Gastroesophageal sphincter (tissue), 4 donors: ENCODE measurements around the gene APOBEC2. TPM values are rescaled to one million over a fixed set of nuclear protein-coding genes. Genes with fewer than 3 reads are reported as not detected.

Experiments
- ATAC-seq: fragments of 150-250 bp; one replicate; pipeline ENCODE4 v1.9.1; 2016; ENCODE audit warnings: mild to moderate bottlenecking, moderate library complexity
- H3K27ac ChIP-seq, 4 donors: fragments of 200-600 bp; sonication (generic) in 3 of 4; 1 replicate in 3 of 4; 2 replicates in 1 of 4; pipeline ENCODE4 v1.5.1; 2016 to 2019
- H3K27me3 ChIP-seq: fragments of 200-600 bp; sonication (generic); one replicate; pipeline ENCODE4 v1.5.1; 2019
- H3K36me3 ChIP-seq, 2 donors: fragments of 200-600 bp; sonication (generic); one replicate each; pipeline ENCODE4 v1.5.1; 2019; ENCODE audit warnings: control low read depth in 1 of 2
- H3K4me1 ChIP-seq, 3 donors: fragments of 200-600 bp; sonication (generic); 1 replicate in 2 of 3; 2 replicates in 1 of 3; pipeline ENCODE4 v1.5.1; 2016 to 2019; ENCODE audit warnings: control low read depth in 2 of 3
- H3K4me3 ChIP-seq, 2 donors: fragments of 200-600 bp; sonication (generic); one replicate each; pipeline ENCODE4 v1.5.1; 2019; ENCODE audit warnings: mild to moderate bottlenecking in 1 of 2, moderate library complexity in 1 of 2
- H3K9me3 ChIP-seq, 3 donors: fragments of 200-600 bp; sonication (generic); one replicate each; pipeline ENCODE4 v1.5.1; 2017 to 2019; ENCODE audit warnings: control low read depth in 2 of 3
- CTCF ChIP-seq, 4 experiments: fragments of 200-600 bp in 2 of 4; fragments of 450-650 bp in 2 of 4; sonication (generic) in 1 of 4; IDR thresholded peaks; one replicate each; pipeline ENCODE4 v1.5.1; 2017 to 2019; ENCODE audit warnings: antibody characterized with exemption in 4 of 4, mild to moderate bottlenecking in 2 of 4, moderate library complexity in 2 of 4
- EP300 ChIP-seq: sonication (generic); formaldehyde crosslinking; IDR thresholded peaks from one replicate; pipeline ENCODE4 v1.6.1; 2017; ENCODE audit warnings: antibody characterized with exemption, mild to moderate bottlenecking
- POLR2A ChIP-seq, 2 donors: fragments of 450-650 bp; IDR thresholded peaks; one replicate each; pipeline ENCODE4 v1.6.1; 2017; ENCODE audit warnings: antibody characterized with exemption in 2 of 2, mild to moderate bottlenecking in 2 of 2, moderate library complexity in 1 of 2
- POLR2AphosphoS5 ChIP-seq: sonication (generic); formaldehyde crosslinking; IDR thresholded peaks from one replicate; pipeline ENCODE4 v1.6.1; 2017; ENCODE audit warnings: antibody characterized with exemption
- WGBS, 2 donors: methylation state at CpG; one replicate each; pipeline ENCODE4 v1.1.5; 2018; ENCODE audit warnings: low coverage in 1 of 2; 5-methylcytosine and 5-hydroxymethylcytosine counted together
- total RNA-seq, 4 donors: library from RNA; depleted of rRNA; stranded (reverse); fragments of >200 nt; gene quantifications; one replicate each; pipeline ENCODE4 v1.1.0, GENCODE V29; 2016

The APOBEC2 gene
- total RNA-seq, 4 donors from 2014 or later, result 0.37 to 1.8 (median 0.72) TPM

GRCh38 chr6:41062056-41062455 is 9.1 kb downstream of the APOBEC2 start:
- Histone ChIP-seq H3K27ac (no peak overlapping the region), H3K4me3 (no peak overlapping the region), H3K36me3 (peaks cover 4 to 48% of the 10 kb centered on the region in 2 donors), H3K27me3 (no peaks in the 10 kb centered on the region), H3K9me3 (no peaks in the 10 kb centered on the region), H3K4me1 (peaks cover 0 to 48% (median 5%) of the 10 kb centered on the region in 3 donors)
- WGBS, 2 donors, result 25 to 38% methylated on average over 1 of the region's 1 CpG
- no peak for ATAC-seq
- TF ChIP-seq CTCF (IDR thresholded peaks at IDR 0.05) (no peak), EP300 (no peak), POLR2A (IDR thresholded peaks at IDR 0.05) (no peak), POLR2AphosphoS5 (no peak)

- Histone ChIP-seq H3K4me1 (peaks cover 0 to 35% (median 5%) of the 10 kb centered on the region in 3 donors), H3K27ac (peak overlapping the region in 2 of 4 donors; percentile 37 to 52), H3K36me3 (peaks cover 4 to 67% of the 10 kb centered on the region in 2 donors), H3K4me3 (no peak overlapping the region), H3K27me3 (no peaks in the 10 kb centered on the region), H3K9me3 (no peaks in the 10 kb centered on the region)
- no peak for ATAC-seq
- 53 to 61% methylated on average over 2 of the region's 2 CpGs for WGBS, 2 donors
- TF ChIP-seq POLR2A (IDR thresholded peaks at IDR 0.05), result no peak
- no peak for TF ChIP-seq CTCF (IDR thresholded peaks at IDR 0.05)
- no peak for TF ChIP-seq EP300
- no peak for TF ChIP-seq POLR2AphosphoS5
These were observed 10.9 kb downstream of the APOBEC2 start for GRCh38 chr6:41063884-41064285.

GRCh38 chr6:41064841-41065240 is 11.8 kb downstream of the APOBEC2 start:
- Histone ChIP-seq H3K27ac (no peak overlapping the region), H3K36me3 (peaks cover 4 to 76% of the 10 kb centered on the region in 2 donors), H3K4me1 (peaks cover 0 to 27% (median 0%) of the 10 kb centered on the region in 3 donors), H3K4me3 (no peak overlapping the region), H3K9me3 (no peaks in the 10 kb centered on the region), H3K27me3 (no peaks in the 10 kb centered on the region)
- no peak for ATAC-seq
- 73 to 92% methylated on average over 4 to 5 of the region's 5 CpGs for WGBS, 2 donors
- no peak for TF ChIP-seq POLR2AphosphoS5
- no peak for TF ChIP-seq CTCF (IDR thresholded peaks at IDR 0.05)
- TF ChIP-seq EP300, result no peak

GRCh38 chr6:41065550-41066026 is 12.6 kb downstream of the APOBEC2 start:
- 95 to 100% methylated on average over 2 of the region's 2 CpGs for WGBS, 2 donors
- H3K4me3 ChIP-seq, result no peak overlapping the region
- ATAC-seq, result no peak
- peaks cover 0 to 33% (median 0%) of the 10 kb centered on the region in 3 donors for H3K4me1 ChIP-seq
- TF ChIP-seq POLR2AphosphoS5 (no peak), POLR2A (IDR thresholded peaks at IDR 0.05) (no peak), CTCF (IDR thresholded peaks at IDR 0.05) (no peak), EP300 (no peak)
- no peaks in the 10 kb centered on the region for H3K9me3 ChIP-seq
- H3K27ac ChIP-seq, result no peak overlapping the region
- no peaks in the 10 kb centered on the region for H3K27me3 ChIP-seq
- H3K36me3 ChIP-seq, result peaks cover 4 to 77% of the 10 kb centered on the region in 2 donors

GRCh38 chr6:41066867-41067304 is 13.9 kb downstream of the APOBEC2 start:
- no peak for ATAC-seq
- Histone ChIP-seq H3K4me1 (peaks cover 4 to 32% (median 7%) of the 10 kb centered on the region in 3 donors), H3K4me3 (no peak overlapping the region), H3K9me3 (no peaks in the 10 kb centered on the region), H3K36me3 (peaks cover 4 to 69% of the 10 kb centered on the region in 2 donors), H3K27ac (no peak overlapping the region), H3K27me3 (no peaks in the 10 kb centered on the region)
- TF ChIP-seq POLR2AphosphoS5 (no peak), POLR2A (IDR thresholded peaks at IDR 0.05) (no peak), CTCF (IDR thresholded peaks at IDR 0.05) (peak; percentile 77 to 87 (median 80)), EP300 (no peak)
- 0 to 21% methylated on average over 2 to 3 of the region's 3 CpGs for WGBS, 2 donors
